Endometrial microvascular endothelial cells (primary cell): ENCODE results near the gene UBASH3A. TPM values are rescaled to one million over a fixed set of nuclear protein-coding genes. Genes with fewer than 3 reads are reported as not detected.

ENCODE experiments used
- in situ Hi-C: cut with HindIII; loops from 2 replicates; pipeline ENCODE4 v1.10.0; 2017; ENCODE audit warnings: low sequenced_read_pairs, low pct_unique_long_range_greater_than_20kb; ENCODE audit errors: inconsistent ontology term
- total RNA-seq: library from RNA; depleted of rRNA; stranded (reverse); fragments of >200 nt; gene quantifications from one replicate; pipeline ENCODE4 v1.2.3, GENCODE V29; 2015; ENCODE audit errors: inconsistent ontology term

Gene UBASH3A
- total RNA-seq, 1 donor from 2014 or later: not detected

GRCh38 chr21:42421018-42421793, 17.5 kb downstream of the UBASH3A start:
- in situ Hi-C loops: no loop called here

- in situ Hi-C loops: no loop called here
Measured at GRCh38 chr21:42423197-42423675, 19.5 kb downstream of the UBASH3A start.

GRCh38 chr21:42423685-42424084, 20.0 kb downstream of the UBASH3A start:
- in situ Hi-C loops: no loop called here

- in situ Hi-C loops: no loop called here
Measured at GRCh38 chr21:42424914-42425541, 21.3 kb downstream of the UBASH3A start.

GRCh38 chr21:42425591-42425990, 21.9 kb downstream of the UBASH3A start:
- in situ Hi-C loops: no loop called here

GRCh38 chr21:42426424-42426823, 22.7 kb downstream of the UBASH3A start:
- in situ Hi-C loops: no loop called here

- in situ Hi-C loops: no loop called here
Measured at GRCh38 chr21:42426876-42427480, 23.3 kb downstream of the UBASH3A start.

GRCh38 chr21:42427809-42428419, 24.2 kb downstream of the UBASH3A start:
- in situ Hi-C loops: no loop called here

GRCh38 chr21:42429021-42429420, 25.3 kb downstream of the UBASH3A start:
- in situ Hi-C loops: no loop called here

- in situ Hi-C loops: no loop called here
Measured at GRCh38 chr21:42429856-42430255, 26.2 kb downstream of the UBASH3A start.

- in situ Hi-C loops: no loop called here
Measured at GRCh38 chr21:42430521-42430920, 26.8 kb downstream of the UBASH3A start.

GRCh38 chr21:42431196-42431595, 27.5 kb downstream of the UBASH3A start:
- in situ Hi-C loops: no loop called here

- in situ Hi-C loops: no loop called here
Measured at GRCh38 chr21:42432695-42433094, 29.0 kb downstream of the UBASH3A start.

GRCh38 chr21:42433946-42434551, 30.3 kb downstream of the UBASH3A start:
- in situ Hi-C loops: no loop called here

GRCh38 chr21:42434884-42435283, 31.2 kb downstream of the UBASH3A start:
- in situ Hi-C loops: no loop called here

GRCh38 chr21:42435401-42435800, 31.7 kb downstream of the UBASH3A start:
- in situ Hi-C loops: no loop called here

GRCh38 chr21:42435833-42436232, 32.1 kb downstream of the UBASH3A start:
- in situ Hi-C loops: no loop called here

GRCh38 chr21:42436914-42437313, 33.2 kb downstream of the UBASH3A start:
- in situ Hi-C loops: no loop called here

GRCh38 chr21:42437786-42438185, 34.1 kb downstream of the UBASH3A start:
- in situ Hi-C loops: no loop called here
